IPS DF 4.7 (cell line): Measurements from ENCODE around the gene B2M.
"Not testable (repeated sequence)": the region's sequence is repeated elsewhere in the genome, so short reads cannot be mapped to it uniquely, and the experiment has no call there.

Source experiments
- DNase-seq: peaks from one replicate; pipeline ENCODE4 v3.0.0-alpha.2; 2013; ENCODE audit warnings: low spot score; ENCODE audit errors: extremely low read depth

B2M gene

DNA sequence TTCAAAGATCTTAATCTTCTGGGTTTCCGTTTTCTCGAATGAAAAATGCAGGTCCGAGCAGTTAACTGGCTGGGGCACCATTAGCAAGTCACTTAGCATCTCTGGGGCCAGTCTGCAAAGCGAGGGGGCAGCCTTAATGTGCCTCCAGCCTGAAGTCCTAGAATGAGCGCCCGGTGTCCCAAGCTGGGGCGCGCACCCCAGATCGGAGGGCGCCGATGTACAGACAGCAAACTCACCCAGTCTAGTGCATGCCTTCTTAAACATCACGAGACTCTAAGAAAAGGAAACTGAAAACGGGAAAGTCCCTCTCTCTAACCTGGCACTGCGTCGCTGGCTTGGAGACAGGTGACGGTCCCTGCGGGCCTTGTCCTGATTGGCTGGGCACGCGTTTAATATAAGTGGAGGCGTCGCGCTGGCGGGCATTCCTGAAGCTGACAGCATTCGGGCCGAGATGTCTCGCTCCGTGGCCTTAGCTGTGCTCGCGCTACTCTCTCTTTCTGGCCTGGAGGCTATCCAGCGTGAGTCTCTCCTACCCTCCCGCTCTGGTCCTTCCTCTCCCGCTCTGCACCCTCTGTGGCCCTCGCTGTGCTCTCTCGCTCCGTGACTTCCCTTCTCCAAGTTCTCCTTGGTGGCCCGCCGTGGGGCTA lies at the start of gene B2M, which contains the start of gene PATL2:
TSS of gene B2M (plus strand) at position 422 of the 647 bp plus-strand sequence. CDS start at position 452, 30 bp downstream.
TSS of gene PATL2 (minus strand) at position 228 of the 647 bp plus-strand sequence. CDS start 34,833 bp downstream, outside the sequence.
- DNase-seq: no peak

DNA sequence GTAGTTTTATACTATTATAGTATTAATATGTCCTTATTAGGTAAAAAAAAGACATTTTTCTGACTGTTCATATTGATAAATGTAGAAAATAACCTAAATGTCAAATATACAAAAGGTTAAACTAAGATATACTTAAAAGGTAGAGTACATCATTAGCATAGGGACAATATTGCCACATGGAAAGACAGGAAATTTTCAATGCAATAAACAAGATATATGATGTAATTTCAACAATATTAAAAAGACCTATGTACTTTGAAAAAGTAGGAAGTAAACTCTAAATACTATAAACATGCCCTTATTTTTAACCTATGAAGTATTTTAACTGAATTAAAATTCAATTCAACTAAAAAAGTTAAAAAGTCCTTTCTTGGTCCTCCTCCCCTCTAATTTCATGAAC lies 49.7 kb upstream of the B2M start:
- DNase-seq: no peak

DNA sequence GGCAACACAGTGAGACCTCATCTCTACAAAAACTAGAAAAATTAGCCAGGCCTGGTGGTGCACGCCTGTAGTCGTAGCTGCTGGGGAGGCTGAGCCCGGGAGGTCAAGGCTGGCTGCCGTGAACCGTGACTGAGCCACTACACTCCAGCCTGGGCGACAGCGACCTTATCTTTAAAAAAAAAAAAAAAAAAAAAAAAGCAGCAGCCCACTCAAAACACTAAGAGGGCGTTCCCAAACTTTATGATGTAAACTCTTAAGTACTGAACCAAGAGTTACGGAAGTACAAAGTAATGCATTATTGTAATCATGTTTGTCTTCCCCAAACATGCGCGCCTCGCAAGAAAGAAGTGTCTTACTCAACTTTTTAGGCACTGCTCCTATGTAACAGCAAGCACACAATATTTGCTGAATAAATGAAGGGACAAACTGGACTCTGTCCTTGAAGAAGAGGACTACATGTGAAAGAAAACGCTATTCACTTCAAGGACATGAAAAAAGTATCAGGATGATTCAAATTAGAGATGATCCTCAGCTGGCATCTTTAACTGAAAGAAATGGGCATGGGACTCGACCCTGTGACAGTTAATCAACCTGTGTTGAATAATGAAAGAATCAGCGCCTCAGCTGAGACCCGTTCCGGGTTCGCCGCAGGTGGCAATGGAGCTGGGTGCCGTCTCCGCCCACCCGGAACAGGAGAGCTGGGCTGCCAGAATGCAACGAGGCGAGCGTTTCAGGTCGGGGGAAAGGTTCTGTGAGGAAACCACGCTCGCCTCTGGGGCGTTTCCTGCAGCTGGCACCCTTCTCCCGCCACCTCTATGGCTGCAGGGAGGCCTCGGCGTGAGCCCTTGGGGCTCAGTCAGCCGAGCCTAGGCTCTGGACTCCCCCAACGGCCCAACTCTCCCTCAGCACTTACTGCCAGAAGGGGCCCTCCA lies 48.6 kb upstream of the B2M start:
- no peak for DNase-seq

DNA sequence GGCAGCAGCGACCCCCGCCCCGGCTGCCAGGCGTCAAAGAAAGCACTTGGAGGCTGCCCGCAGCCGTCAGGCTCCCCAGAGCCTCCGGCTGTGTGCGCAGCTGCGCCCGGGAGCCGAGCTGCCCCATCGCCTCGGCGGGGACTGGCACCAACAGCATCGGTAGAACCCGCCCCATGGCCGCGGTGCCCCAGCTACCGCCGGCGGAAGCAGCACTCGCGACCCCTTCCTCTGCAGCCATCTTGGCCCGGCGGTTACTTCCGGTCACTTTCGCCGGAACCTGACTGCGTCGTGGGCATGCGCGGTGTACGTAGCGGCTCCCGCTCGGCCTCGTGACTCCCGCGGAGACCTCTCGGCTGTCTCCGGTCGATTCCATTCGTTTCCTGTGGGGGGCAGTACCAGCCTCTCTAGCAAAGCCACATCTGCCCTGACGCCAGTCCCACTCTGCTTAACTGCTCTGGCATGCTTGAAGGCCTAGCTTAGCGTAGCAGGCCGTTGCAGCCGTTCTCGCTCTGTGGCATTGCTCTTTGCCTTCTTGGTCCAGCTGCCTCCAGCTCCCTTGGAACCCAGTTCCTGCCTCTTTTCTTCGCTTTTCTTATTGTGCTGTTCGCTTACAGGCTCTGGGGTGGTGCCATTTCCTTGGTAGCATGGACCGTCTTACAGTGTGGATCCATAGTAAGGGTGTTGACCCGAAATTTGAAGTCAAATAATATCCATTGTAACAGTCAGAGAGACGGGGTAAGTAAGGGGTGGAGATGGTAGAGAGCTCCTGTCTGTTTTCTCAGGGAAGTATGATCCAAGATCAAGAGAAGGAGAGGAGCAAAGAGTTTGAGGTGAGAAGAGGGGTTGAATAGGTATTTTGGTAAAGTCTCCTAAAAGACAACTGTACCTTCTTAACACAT lies 47.7 kb upstream of the B2M start, which contains the start of gene SPG11:
TSS of gene SPG11 (minus strand) at position 253 of the 899 bp plus-strand sequence. CDS start at position 238, 15 bp downstream.
- DNase-seq: peak; percentile 87

DNA sequence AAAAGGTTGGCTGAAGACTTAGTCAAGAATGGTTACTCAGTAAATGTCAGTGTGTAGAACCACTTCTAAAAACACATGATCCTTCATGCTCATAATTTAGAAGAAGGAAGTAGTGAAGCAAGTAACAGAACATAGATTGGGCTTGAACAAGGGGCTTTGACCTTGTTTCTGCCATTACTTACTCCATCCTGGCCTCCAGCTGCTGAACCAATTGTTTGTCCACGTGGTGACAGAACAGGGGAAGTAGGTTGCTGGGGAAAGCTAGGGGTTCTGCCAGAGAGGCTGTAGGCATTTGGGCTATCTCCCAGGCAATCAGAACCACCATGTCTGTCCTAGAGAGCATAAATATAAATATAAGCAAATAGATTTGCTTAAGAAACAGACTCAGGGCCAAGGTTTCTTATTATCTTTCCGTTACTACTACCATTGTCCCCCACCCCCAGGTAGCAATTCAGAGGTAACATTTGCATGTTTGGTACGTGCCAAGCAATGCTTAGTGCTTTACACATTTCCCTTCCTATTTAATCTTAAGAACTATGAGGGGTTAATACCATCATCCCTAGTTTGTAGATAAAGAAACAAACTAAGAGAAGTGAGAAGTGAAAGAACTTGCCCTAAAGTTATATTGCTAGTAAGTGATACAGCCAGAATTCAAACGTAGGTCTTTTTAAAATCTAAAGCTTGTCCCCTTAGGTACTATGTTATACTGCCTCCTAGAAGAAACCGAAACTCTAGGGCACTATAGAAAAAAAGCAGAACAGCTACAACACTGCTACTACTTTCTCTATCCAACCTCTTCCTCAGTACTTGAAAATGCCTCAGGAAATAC lies 44.9 kb upstream of the B2M start:
- DNase-seq: no peak

DNA sequence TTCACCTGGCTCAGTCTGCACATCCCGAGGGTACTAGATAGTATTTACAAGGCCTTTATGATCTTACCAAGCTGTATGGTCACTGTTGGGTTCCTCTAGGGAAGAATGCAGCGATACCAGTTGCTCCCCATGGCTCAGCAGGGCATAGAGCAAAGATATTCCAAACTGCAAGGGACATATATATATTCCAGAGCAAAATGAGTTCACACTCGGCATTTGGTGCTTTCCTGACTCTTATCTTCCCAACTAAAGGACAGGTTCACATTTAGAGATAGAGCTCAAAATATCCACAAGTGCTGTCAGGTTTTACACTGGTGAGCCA lies 44.3 kb upstream of the B2M start:
- no peak for DNase-seq

DNA sequence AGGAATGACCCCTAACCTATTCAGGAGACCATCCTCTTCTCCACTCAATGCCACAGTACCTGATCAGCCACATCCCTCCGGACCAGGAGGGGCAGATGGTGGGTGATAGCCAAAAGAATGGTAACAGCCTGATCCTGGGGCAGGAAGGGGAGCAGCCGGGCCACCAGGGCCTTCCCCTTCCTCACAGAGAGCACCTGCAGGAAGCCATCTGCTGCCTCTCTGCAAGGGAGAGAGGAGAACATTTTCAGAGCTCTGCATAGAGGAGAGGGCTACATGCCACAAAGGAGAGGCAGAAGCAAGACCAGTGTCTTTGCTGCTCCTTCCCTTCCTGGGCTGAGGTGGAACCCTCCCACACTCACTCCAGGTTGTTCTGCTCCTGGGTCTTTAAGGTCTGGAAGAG lies 42.4 kb upstream of the B2M start:
- DNase-seq: no peak

DNA sequence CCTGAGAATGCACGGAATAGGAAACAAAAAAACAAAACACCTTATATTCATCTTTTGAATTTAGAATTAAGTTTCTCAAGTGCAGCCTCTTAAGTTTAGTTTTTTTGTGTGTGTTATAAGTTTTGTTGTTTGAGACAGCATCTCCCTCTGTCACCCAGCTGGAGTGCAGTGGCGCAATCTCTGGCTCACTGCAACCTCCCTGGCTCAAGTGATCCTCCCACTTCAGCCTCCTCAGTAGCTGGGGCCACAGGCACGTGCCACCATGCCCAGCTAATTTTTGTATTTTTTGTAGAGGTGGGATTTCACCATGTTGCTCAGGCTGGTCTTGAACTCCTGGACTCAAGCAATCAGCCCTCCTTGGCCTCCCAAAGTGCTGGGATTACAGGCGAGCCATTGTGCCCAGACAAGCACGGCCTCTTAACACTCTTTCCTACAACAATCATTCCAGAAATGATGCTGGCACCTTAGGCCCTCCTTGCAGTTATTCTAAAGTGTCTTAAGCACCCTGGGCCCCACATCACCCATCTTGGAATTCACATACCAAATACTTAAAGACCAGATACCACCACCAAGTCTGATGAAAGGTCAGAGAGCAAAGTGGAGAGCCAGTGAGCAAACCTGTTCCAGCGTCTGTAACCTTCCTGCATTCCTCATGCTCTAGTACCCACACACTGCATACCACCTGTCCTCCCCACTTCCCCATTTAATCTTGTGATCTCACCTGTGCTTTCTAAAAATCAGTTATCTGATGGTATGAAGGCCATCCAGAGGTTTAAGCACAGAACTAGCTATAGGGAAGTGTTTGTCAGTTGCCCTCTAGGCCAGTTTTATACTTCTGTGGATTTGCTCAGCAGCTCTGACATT lies 41.0 kb upstream of the B2M start:
- no peak for DNase-seq

DNA sequence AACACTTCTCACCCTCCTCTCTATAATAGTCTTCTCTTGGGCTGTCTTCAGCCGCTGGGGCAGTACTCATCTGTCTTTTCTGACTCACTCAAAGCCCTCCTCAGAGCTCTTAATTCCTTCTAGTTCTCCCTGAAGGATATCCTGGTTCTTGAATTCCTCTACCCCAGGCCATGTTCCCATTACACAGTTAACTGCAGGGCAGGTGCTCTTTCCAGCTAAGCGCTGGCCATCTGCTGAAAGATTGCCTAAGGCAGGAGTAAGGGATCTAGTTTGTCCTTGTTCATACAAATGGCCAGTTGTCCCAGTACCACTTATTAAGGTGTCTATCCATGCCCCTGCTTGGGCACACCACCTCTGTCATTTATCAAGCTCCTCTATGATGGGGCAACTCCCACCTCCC lies 37.7 kb upstream of the B2M start:
- DNase-seq: no peak

DNA sequence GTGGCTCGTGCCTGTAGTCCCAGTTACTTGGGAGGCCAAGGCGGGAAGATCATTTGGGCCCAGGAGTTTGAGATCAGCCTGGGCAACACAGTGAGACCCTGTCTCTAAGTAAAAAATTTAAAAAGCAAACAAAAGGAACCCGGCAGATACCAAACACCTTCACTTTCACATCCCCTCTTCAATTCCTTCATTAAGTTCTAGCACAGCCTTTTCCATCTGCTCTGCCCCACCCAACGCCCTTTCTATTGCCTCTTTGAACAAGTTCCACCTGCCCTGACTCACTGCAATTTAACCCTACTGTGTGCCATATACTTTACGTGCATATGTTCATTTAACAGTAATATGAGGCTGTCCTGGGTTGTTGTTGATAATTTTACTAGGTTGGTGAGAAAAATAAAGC lies 35.4 kb upstream of the B2M start:
- DNase-seq: no peak

DNA sequence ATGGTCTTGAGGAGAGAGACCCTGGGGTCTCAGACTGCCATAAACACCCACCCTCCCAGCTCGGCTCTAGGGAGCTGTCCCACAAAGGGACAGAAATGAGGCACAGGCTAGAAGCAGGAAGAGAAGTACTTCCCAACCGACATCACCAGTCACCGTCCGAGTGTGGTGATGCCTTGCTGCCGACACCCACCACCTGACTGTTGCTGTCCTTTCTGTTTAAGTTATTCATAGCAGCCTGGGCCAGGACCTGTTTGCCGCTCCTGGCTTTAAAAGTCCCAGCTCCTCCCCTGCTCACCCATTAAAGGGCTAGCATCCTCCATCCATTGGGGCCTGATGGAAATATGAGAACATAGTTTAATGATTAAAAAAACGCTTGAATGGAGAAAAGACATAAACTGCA lies 34.6 kb upstream of the B2M start:
- no peak for DNase-seq

DNA sequence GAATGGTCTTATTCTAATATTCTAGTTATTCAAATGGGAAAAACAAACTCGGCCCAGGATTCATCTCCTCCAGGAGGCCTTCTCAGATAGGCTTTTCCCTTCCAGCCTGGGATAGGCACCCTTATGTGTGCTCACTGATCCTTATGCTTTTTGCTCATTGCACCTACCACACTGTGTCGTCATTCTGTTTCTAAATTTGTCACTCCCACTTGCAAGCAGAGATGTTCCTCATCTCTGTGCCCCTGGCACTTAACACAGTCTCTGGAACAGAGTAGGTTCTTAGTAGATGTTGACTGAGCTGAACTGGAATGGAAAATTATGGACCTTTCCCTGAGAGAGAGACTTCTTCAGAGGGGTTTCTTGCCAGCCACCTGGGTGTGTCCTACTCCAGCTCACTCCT lies 29.1 kb upstream of the B2M start:
- DNase-seq: no peak

DNA sequence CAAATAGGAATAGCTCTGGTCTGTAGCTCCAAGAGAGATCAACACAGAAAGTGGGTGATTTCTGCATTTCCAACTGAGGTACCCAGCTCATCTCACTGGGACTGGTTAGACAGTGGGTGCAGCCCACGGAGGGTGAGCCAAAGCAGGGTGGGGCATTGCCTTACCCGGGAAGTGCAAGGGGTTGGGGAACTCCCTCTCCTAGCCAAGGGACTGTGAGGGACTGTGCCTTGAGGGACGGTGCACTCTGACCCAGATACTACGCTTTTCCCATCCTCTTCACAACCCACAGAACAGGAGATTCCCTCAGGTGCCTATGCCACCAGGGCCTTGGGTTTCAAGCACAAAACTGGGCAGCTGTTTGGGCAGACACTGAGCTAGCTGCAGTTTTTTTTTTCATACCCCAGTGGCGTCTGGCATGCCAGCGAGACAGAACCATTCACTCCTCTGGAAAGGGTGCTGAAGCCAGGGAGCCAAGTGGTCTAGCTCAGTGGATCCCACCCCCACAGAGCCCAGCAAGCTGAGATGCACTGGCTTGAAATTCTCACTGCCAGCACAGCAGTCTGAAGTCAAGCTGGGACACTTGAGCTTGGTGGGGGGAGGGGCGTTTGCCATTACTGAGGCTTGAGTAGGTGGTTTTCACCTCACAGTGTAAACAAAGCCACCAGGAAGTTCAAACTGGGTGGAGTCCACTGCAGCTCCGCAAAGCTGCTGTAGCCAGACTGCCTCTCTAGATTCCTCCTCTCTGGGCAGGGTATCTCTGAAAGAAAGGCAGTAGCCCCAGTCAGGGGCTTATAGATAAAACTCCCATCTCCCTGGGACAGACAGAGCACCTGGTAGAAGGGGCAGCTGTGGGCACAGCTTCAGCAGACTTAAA lies 28.3 kb upstream of the B2M start:
- DNase-seq: not testable (repeated sequence)

DNA sequence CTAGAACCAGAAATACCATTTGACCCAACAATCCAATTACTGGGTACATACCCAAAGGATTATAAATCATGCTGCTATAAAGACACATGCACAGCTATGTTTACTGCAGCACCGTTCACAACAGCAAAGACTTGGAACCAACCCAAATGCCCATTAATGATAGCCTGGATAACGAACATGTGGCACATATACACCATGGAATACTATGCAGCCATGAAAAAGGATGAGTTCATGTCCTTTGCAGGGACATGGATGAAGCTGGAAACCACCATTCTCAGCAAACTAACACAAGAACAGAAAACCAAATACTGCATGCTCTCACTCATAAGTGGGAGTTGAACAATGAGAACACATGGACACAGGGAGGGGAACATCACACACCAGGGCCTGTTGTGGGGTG lies 22.0 kb upstream of the B2M start:
- DNase-seq: not testable (repeated sequence)

DNA sequence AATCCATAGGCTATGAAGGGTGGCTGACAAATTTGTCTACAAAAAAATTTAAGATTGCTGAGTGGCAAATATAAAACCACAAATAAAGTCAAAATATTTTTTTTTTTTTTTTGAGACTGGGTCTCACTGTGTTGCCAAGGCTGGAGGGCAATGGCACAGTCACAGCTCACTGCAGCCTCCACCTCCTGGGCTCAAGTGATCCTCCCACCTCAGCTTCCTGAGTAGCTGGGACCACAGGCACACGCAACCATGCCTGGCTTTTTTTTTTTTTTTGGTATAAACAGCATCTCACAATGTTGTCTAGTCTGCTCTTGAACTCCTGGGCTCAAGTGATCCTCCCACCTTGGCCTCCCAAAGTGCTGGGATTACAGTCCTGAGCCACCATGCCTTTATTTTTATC lies 21.1 kb upstream of the B2M start:
- not testable (repeated sequence) for DNase-seq

DNA sequence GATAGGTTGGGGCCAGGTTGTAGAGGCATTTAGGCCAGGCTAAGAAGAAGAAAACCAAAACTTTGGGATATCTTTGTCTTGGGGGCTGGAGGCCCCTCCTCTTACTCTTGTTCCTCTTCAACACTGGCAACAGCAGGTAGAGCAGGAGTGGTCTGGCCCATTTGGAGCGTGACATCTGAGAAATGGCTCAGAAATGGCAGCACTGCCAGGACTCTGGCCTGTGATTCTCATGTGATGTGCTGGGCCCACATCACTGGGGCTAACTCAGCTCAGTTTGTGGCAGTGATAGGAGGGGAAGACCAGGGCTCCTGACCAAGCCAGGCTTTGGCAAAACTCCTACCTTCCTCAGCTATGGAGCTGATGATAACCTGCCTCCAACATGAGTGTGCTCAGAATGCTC lies 18.7 kb upstream of the B2M start:
- no peak for DNase-seq

DNA sequence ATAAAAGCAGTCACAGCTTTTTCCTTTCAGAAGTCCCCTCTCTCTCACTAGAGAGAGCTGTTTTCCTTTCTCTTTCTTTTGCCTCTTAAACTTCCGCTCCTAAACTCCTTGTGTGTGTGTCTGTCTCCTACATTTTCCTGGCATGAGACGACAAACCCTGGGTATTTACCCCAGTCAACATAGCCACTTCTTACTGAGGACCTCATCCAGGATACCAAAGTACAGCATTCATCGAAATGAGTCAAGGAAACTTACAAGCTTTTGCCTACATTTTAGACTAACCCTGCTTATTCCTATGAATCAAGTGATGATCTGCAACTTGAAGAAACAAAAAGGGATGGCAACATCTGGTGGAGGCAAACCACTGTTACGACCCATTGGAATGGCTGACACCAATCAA lies 16.9 kb upstream of the B2M start:
- no peak for DNase-seq

DNA sequence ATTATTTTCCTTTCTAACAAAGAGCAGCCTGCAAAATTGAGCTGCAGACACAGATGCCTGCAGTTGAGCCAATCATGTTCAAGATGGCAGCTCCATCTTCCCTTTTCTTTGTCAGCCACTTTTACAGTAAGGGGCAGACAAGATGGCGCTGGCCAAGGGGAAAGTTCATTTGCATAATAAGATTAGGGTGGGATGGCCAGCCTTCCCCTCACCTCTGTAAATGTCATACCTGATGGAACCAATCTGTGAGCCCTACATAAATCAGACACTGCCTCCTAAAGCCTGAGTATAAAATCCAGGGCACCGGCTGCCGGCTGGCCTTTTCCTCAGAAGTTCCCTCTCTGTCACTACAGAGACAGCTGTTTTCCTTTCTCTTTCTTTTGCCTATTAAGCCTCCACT lies 16.0 kb upstream of the B2M start:
- no peak for DNase-seq

DNA sequence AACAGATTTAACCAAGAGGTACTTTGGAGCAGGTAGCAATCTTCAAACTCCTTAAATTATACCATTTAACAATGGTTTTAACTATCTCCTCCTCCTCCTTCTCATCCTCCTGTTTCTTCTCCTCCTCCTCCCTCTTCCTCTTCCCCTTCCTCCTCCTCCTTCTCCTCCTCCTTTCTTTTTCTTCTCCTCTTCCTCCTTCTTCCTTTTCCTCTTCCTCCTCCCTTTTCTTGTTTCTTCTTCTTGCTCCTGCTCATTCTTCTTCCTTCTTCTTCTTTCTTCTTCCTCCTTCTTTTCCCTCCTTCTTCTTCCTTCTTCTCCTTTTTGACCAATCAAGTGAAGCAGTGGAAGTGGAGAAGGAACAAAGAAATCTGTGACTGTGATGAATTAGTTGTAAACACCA lies 14.3 kb upstream of the B2M start:
- DNase-seq: no peak
